Measurements from ENCODE around the gene GGCX.

DNA sequence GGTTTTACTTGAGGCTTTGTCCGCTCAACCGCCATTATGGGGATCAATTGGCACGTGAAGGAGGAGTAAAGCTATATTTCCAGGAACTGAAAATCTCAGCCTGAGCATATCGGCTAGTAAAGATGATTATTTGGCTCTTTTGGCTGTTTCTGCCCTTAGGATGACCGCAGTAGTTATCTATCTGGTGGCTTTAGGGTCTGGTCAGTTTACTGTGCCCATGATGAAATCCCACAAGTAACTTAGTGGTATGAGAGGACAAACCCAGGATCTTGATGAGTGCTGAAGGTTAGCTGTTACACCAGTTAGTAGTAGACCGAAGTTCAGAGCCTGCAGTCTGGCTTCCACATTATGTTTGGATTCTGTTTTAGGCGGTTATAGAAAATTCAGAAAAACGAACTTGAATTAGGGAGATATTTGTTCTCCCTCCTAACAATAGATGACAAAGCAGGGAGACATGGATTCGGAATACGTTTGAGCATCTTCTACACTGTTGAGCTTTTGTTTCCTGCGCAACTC, 21.1 kb downstream of the GGCX start:
- TF ChIP-seq CTCF (conservative IDR thresholded peaks at IDR 0.05; ENCODE audit: low read depth, low read length) = no peak
- no peak for TF ChIP-seq EZH2 (IDR thresholded peaks at IDR 0.05; ENCODE audit: borderline replicate concordance, low read depth, low read length, poor library complexity, severe bottlenecking)
